Renal pelvis (tissue), 4 donors: ENCODE measurements around the gene CHCHD4. TPM values are rescaled to one million over a fixed set of nuclear protein-coding genes. Genes with fewer than 3 reads are reported as not detected.

ENCODE experiments used
- DNase-seq: peaks from one replicate; pipeline ENCODE4 v3.0.0-alpha.2; 2013
- polyA plus RNA-seq, 3 donors: library from polyadenylated mRNA; unstranded; fragments of 120-200 nt; gene quantifications; one replicate each; pipeline ENCODE4 v1.2.1, GENCODE V29; 2013; ENCODE audit not compliant: insufficient read length in 3 of 3

Gene CHCHD4
- polyA plus RNA-seq, 3 donors: 17.9 to 19.9 (median 18.7) TPM

DNA sequence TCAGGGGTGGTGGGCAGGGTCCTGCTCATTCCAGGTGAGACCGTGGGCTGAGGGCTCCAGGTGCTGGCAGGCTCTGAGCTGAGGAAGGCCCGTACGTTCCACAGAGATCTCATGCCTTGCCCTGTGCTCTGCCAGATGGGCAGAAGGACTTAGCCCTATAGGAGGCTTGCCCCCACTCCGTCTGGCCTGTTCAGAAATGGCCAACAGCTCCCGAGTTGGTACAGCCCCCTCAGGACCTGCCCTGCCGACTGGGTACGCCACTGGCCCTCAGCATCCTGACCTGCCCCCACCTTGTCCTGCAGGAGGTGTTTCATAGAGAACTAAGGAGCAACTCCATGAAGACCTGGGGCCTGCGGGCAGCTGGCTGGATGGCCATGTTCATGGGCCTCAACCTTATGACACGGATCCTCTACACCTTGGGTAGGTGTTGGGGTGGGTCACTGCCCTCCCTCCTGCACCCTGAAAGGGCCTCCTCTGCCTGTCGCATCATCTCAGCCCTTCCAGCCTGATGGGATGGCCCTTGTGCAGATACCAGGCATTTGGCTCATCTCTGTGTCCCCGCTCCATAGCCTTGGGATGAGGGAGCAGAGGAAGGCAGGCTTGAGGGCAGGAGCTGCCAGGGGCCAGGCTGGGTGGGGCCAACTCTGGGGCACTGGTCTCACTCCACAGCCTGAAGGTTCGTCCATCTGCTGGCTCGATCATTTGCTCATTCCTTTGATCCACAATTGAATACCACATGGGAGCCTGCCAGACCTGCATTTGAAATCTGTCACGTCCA, 14.4 kb upstream of the CHCHD4 start:
- no peak for DNase-seq

DNA sequence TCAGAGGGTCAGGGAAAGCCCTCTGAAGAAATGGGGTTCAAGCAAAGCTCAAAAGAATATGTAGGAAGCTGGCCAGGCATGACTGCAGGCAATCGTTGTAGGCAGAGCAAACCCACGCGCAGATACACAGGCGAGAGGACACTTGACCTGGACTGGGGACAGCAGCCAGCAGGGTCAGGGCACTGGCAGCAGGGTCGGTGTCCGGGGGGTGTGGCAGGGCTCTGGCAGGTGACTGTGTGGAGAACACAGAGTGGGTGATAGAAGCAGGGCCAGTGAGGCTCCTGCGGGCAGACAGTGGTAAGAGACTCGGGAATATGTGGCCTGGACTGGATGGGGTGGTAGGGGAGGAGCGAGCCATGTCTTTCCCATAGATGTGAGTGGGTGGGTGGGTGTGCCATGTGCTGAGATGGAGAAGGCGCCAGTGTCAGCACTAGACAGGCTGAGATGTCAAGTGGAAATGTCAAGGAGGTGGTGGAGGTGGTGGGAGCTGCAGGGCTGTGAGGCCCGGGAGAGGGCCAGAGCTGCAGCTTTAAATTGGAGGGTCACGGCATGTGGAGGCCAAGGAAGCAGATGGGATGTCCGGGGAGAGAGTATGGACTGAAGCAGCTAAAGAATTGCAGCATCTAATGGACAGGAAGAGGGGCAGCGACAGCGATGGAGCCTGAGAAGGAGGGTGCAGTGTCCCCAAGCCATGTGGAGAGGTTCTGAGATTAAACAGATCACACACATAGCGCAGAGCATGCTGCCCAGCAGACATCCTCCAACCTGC, 13.6 kb upstream of the CHCHD4 start:
- no peak for DNase-seq

DNA sequence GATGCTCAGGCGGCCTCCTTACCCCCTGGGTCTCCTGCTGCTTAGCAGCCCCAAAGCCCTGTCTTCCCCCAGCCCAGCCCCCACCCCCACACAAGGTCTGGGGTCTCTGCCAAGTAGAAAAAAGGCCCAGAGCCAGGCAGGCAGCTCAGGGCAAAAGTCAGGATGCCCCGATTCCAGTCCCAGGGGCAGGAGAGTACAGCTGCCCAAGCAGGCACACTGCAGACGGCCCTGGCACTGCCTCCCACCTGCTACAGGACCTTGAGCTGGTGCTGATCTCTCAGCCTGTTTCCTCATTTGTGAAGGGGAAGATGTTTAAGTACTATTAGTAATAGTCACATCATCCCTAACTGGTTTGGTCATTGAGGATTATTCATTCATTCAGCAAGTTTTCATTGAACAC, 12.8 kb upstream of the CHCHD4 start:
- DNase-seq: no peak

GRCh38 chr3:14137004-14137403, 12.3 kb upstream of the CHCHD4 start:
- DNase-seq: no peak

GRCh38 chr3:14135581-14135980, 10.9 kb upstream of the CHCHD4 start:
- DNase-seq: no peak

- no peak for DNase-seq
These were observed 9.6 kb upstream of the CHCHD4 start for GRCh38 chr3:14134291-14134690.

DNA sequence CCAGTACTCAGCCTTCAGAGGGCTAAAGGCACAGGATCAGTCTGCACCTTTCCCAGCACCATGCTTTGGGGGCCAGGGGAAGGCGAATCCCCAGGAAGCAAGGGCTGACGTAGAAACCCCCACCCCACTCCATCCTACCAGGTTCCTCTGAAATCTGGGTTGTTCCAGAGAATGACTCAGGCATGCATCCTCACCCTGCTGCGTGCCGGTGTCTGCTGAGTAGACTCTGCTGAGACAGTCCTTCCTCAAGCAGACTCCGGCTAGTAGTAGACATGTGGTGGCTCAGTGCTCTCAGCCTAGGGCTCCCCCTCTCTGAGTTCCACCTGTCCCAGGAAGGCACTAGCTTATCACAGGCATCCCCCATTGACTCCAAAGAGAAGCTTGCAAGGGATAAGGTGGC, 9.2 kb upstream of the CHCHD4 start:
- DNase-seq: no peak

- DNase-seq: no peak
These were observed 8.6 kb upstream of the CHCHD4 start for GRCh38 chr3:14133188-14133800.

- DNase-seq: no peak
These were observed 8.0 kb upstream of the CHCHD4 start for GRCh38 chr3:14132689-14133088.

GRCh38 chr3:14132120-14132519, 7.5 kb upstream of the CHCHD4 start:
- DNase-seq: no peak

GRCh38 chr3:14131134-14131533, 6.5 kb upstream of the CHCHD4 start:
- DNase-seq: no peak

GRCh38 chr3:14130707-14131106, 6.0 kb upstream of the CHCHD4 start:
- no peak for DNase-seq

DNA sequence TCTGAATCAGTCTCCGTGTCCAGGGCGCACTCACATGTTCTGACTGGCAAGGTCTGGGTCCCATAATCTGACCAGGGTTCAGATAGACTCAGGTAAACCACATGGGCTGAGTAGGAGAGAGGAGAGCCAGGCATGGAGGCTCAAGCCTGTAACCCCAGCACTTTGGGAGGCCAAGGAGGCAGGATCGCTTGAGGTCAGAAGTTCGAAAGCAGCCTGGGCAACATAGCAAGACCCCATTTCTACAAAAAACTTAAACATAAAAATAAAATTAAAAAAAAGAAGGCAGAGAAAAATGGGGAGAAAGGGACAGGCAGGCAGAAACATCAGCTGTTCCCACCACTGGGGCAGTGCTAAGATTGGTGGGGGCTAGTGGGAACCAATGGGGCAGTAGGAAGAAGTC, 5.6 kb upstream of the CHCHD4 start:
- no peak for DNase-seq

- DNase-seq: no peak
These were observed 4.6 kb upstream of the CHCHD4 start for GRCh38 chr3:14129296-14129695.

GRCh38 chr3:14128724-14129123, 4.1 kb upstream of the CHCHD4 start:
- DNase-seq: no peak

GRCh38 chr3:14127516-14128161, 3.0 kb upstream of the CHCHD4 start:
- DNase-seq: no peak

DNA sequence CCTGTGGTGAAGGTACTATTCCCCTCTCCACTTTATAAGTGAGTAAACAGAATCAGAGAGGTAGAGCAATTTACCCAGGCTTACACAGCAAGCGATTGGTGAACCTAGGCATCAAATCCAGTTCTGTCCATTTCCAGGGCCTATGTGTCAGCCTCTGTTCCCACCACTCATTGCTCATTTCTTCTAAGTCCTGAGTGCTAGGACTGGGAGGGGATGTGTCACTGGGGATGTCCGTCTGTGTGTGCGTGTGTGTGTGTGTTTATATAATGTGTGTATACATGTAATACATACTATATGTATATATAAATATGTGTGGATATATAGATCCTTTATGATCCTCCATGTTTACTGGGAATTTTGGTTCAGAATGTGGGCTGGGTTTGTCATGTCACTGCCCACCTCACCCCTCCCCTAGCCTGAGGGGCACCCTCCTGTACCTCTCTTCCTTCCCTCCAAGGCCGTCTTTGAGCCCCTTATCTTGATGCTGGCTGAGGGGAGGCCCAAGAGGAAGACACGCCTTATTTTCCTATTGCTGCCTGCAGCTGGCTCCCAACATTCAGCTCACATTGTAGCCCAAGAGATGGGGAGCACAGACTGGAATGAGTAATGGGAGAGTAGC, 2.3 kb upstream of the CHCHD4 start:
- no peak for DNase-seq

DNA sequence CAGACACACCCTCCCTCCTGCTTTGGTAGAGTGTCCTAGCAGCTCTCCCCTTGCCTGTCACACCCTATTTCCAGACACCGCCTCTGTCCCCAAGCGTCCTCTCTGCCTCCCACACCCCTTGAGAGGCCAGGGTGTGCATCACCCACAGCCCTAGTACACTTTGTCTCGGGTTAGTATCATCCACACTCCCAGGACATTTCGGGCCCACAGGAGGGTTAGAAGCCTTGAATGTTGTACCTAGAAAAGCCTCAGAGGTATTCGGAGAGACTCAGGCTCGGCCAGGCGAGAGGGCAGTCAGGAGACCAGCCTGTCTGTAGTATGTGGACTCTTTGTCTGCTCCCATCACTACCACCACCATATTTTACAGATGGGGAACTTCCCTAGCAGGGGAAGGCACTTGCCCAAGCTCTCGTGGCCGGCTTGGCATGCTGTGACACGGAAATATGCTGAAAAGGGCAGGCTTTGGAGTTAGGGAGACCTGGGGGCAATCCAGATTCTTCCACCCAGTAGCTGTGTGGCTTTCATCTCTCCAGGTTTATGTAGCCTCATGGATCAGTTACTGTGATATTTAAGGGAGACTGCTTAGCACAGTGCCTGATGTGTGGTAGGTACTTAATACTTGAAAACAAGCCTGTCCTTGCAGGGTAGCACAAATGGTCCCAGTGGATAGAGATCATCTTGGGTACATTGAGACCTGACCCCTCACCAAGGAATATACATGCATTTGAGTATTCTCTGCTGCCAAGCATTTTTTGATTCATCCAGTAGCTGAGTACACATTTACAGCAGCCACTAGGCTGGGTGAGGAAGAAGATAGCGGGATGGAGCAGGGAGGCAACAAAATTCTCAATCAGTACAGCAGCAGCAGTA, 1.6 kb upstream of the CHCHD4 start:
- DNase-seq: no peak

DNA sequence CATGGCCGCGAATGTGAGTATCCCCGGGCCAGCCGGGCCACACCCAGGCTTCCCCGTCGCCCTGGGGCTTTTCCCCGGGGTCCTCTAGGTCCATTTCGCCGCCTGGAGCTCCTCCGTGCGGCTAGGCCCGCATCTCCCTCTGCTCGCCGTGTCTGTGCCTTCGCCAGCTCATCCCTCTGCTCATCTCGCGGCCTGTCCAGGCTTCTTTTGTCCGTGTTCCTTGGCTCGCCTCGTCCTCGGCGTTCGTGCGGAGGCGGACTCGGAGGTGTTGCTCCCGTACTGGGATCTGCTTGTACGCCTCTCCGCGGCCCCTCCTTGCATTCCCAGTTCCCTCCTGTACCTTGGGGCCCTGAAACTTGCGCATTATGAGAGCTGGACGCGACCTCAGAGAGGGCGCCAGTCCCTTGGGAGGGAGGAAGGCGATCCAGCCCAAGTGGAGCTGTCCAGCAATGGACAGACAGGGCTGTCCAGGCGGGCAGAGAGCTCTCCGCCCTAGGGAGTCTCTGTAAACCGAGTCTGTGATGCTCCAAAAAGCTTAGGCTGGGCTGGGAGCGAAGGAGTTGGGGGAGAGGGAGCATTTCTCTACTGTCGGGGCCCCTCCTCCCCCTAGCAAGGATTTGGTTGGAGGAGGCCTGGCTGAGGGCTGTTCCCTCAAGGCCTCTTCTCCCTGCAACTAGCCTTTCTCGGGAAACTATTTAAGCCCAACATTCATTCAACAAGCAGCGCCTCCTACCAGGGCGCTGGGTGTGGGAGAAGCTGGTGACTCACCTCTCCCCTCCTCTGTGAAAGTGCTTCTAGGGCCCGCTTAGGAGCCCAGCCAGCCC, 735 bp upstream of the CHCHD4 start:
- peak; percentile 65 for DNase-seq

GRCh38 chr3:14124223-14124614, 451 bp downstream of the CHCHD4 start:
- DNase-seq: peak; percentile 10
